ENCODE measurements around the gene C4BPB. TPM values are rescaled to one million over a fixed set of nuclear protein-coding genes. Genes with fewer than 3 reads are reported as not detected.

The C4BPB gene
- total RNA-seq, 1 donor from 2014 or later = 1.1 TPM

GRCh38 chr1:207058878-207059867, 29.5 kb upstream of the C4BPB start:
- intact Hi-C loops (cut with micrococcal nuclease) = loop anchor here (10.0 kb wide), 3 partner anchors 134 to 766 kb away; partner anchors contain the start of gene FCMR

DNA sequence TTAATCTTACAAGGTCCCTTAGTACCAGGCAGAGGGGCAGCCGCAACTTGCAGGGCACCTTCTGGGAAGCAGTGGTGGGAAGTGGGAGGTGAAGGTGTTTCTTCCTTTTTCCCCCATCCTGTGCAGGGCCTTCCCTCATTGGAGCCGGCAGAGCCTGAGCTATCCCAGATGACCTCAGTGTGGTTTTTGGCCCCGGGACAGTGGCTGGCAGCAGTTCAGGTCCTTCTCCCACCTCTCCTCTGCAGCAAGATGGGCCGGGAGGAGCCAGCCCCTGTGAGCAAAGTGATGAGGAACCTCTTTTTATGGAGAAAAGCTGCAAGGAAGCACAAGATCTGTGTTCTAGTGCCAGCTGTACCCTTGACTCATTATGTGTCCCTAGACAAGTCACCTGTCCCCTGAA, 28.8 kb upstream of the C4BPB start:
- intact Hi-C loops (cut with micrococcal nuclease) = loop anchor here (10.0 kb wide), 3 partner anchors 135 to 765 kb away; partner anchors contain the start of gene FCMR

- intact Hi-C loops (cut with micrococcal nuclease) = no loop called here
Observed at GRCh38 chr1:207060596-207060995, 28.1 kb upstream of the C4BPB start.

DNA sequence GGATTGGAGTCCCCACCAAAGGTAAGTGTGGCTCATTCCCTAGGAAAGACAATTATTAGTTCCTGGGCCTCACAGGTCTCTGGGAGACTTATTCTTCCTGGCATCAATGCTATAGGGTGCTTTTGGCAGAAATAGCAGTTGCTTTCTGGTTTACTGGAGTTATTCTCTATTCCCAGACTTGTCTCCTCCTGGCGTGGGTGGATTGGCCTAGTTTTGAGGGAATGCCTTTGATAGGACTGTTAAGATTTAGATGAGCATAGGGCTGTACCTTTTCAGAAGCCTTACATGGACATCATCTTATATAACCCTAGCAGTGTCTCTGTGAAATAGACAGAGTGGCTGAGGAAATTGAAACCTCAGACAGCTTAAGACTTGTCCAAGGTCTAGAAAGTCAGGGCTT, 26.6 kb upstream of the C4BPB start:
- intact Hi-C loops (cut with micrococcal nuclease) = no loop called here

DNA sequence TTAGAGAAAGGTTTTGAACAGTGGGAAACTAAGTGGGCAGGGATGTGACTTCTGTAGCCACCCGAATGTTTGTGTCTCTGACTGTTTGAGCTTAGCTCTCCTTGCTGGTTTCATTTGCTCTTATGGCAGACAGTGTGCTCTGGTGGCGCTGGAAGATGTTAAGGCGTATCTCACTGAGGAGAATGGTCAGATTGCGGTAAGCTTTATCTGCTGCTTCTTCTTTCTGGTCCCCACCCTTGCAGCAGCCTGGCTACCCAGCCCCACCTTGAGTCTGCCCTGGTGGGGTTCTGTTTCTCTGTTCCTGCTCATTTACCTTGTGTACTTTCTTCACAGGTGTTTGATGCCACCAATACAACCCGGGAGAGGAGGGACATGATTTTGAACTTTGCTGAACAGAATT, 25.6 kb upstream of the C4BPB start:
- intact Hi-C loops (cut with micrococcal nuclease) = no loop called here

DNA sequence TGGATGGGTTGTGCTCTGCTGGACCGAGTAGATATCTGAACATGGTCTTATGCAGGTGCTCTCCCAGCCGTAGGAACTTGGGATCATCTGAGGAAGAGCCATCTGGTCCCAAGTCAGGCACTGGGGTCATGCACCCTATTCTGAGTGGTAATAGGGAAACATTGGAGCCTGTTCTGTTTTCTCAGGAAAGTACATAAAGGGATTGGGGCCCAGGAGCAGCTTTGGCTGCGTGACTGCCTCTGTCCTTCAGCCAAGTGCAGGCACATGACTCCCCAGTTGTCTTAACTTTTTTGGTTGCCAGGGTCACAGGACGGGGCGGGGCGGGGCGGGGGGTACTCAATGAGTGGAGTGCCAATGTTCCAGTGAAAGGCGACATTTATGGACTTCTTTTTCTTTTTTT, 24.1 kb upstream of the C4BPB start:
- intact Hi-C loops (cut with micrococcal nuclease) = no loop called here

- intact Hi-C loops (cut with micrococcal nuclease) = no loop called here
Observed at GRCh38 chr1:207067185-207067584, 21.5 kb upstream of the C4BPB start.

DNA sequence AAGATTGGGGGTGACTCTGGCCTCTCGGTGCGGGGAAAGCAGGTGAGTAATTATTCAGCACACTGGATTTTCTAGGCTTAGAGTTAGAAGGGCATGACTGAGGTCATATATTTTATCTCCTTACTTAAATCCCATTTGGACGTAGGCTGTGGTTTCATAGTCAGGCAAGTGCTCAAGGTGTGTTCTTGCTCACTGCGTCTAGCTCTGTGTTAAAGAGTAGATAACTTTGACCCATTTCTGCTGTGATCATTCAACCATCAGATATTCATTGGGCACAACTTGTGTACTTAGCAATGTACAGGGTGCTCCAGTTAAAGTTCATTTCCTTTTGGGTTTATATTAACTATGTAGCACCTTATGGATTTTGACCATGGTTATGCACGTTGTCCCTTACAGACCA, 21.0 kb upstream of the C4BPB start:
- intact Hi-C loops (cut with micrococcal nuclease) = no loop called here

DNA sequence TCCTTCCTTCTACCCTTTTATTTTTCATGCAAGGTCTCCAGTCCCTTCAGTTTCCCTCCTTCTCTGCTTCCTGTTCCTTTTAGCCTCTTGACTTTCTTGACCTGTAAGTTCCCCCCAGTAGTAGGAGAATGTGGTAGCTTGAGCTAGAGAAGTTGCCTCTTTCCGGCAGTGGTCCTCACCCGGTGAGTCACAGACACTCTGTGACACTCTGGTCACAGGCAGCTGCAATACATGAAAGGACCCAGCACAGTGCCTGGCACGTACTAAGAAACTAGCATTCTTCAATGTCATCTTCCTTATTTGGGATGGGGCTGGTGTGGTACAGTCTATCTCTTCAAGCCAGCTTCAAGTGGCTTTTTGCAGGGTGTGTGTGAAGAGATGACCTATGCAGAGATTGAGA, 19.6 kb upstream of the C4BPB start:
- intact Hi-C loops (cut with micrococcal nuclease) = no loop called here

DNA sequence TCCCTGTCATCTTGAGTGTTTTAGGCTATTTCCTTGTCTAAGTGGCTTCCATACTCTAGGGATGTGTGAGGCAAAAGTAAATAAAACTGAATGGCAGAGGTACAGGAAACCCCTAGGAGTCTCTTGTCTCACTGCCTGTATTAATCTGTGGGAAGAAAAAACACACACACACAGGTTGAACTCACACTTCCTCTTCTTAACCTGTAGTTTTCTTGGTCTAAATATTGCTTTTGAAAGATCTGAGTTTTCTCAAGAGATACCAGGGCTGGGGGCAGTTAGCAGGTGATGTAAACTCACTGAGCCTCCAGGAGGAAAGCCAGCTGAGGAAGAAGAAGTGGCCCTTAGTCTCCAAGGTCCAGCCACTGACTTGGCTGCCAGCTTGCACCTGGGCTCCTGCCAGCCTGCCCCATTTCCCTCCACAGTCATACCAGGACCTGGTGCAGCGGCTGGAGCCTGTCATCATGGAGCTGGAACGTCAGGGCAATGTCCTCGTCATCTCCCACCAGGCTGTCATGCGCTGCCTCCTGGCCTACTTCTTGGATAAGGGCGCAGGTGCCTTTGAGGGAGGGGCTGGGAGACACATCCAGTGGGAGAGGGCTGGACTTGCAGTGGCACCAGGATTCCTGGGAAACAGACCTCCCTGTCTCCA, 18.7 kb upstream of the C4BPB start:
- intact Hi-C loops (cut with micrococcal nuclease) = loop anchor here (10.0 kb wide), 1 partner anchor 135 kb away; no protein-coding TSS in a partner anchor

DNA sequence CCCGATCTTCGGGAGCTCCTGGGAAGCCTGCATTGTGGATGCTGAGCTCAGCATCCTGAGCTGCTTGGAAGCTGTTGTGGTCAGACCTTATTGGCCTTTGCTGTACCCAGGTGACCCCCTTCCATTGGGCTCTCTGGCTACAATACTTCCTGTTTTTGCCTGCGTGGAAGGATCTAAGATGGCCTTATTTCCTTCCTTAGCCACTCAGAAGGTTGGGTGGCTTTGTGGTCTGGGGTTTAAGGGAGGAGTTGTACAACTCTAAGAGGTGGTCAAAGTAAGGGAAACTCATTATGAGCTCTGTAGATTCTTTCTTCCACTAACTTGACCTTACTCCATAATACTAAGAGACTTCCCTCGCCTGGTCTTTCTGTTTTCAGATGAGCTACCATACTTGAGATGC, 17.8 kb upstream of the C4BPB start:
- intact Hi-C loops (cut with micrococcal nuclease) = loop anchor here (10.0 kb wide), 1 partner anchor 136 kb away; no protein-coding TSS in a partner anchor

- intact Hi-C loops (cut with micrococcal nuclease) = loop anchor here (10.0 kb wide), 1 partner anchor 137 kb away; no protein-coding TSS in a partner anchor
Observed at GRCh38 chr1:207071426-207071825, 17.2 kb upstream of the C4BPB start.

GRCh38 chr1:207072233-207072632, 16.4 kb upstream of the C4BPB start:
- intact Hi-C loops (cut with micrococcal nuclease) = loop anchor here (10.0 kb wide), 1 partner anchor 137 kb away; no protein-coding TSS in a partner anchor

GRCh38 chr1:207073906-207074820, 14.5 kb upstream of the C4BPB start:
- intact Hi-C loops (cut with micrococcal nuclease) = loop anchor here (10.0 kb wide), 1 partner anchor 139 kb away; no protein-coding TSS in a partner anchor

DNA sequence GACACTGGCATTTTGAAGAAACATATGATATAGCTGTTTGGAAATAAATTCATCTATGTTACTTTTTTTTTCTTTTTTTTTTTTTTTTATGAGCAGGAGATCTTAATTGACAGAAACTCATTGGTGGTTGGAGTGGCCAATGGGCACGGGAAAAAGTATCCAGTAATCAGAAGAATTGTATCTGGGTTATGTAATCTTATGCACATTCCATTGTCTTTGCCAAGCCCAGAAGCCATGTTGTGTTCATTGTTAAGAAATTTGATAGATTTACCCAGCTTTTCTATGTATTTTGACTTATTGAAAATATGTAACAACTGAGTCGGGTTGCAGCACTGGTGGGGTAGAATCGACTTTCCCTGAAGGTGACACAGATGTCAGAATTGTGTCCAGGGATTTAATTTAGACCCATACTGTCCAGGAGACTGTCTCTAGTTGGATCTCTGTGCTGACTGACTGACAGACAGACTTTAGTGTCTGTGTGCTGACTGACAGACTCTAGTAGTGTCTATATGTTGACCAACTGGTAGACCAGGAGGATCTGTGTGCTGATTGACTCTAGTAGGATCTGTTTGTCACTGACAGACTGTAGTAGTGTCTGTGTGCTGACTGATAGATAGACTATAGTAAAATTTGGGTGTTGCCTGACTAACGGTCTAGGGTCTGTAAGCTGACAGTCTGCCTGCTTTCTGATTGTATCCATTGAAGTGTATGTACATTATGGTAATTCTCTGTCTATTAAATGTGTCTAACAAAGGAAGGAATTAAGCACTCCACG, 12.3 kb upstream of the C4BPB start:
- intact Hi-C loops (cut with micrococcal nuclease) = loop anchor here (10.0 kb wide), 1 partner anchor 142 kb away; no protein-coding TSS in a partner anchor

DNA sequence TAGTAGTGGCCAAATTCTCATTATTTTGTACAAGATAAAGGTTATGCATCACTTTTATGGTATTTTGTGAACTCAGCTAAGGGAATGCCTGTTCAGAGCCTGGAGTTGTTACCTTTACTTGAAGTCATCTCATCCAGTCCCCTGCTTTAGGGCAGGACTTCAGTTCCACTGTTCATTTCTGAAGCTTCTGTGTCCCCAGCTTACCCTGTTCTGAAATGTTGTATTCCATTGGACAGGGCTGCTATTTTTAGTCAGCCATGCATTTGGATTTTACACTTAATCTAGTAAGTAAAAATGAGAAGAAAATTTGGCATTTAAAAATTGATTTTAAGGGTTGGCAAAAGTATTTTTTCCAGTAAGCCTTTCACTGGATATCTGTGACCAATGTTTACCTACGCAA, 11.6 kb upstream of the C4BPB start:
- intact Hi-C loops (cut with micrococcal nuclease) = loop anchor here (1.0 to 10.0 kb wide), 2 partner anchors 27 to 142 kb away; no protein-coding TSS in a partner anchor

DNA sequence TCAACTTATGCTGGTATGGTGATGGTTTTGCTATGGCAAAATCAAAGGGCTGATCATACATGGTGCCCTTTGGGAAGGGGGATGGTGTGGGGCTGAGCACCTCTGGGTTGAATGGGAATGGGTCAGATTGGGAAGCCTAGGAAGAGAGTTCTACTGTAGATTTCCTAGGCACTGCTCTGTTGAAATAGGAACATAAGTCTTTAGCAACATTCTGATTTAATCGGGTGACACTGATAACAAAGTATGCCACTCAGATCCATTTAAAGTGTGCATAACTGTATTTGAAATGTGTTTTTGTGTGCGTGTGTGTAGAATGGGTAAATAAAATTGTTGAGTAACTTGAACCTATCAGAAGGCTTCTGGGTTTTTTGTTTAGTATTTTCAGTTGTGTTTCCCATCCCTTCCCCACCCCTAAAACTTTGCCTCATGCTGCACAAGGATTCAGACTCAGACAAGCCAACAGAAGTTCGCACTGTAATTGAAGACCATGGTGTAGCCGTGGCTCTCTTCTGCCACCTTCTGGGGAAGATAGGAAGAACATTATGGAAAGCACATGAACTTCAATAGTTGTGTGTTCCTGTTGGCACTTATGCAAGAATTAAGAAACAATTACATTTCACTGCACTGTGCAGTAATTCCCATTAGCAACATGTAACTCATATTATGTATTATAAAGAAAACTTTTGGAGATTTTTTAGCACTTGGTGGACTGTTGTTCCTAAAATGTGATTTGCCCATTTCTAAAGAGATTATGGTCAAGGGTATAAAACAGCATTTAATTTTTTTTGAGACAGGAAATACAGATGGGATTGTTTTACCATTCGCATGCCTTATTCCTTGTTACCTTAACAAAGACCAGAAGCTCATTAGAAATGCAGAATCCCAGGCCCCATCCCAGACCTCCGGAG, 10.9 kb upstream of the C4BPB start:
- intact Hi-C loops (cut with micrococcal nuclease) = loop anchor here (1.0 to 10.0 kb wide), 3 partner anchors 27 to 143 kb away; no protein-coding TSS in a partner anchor

GRCh38 chr1:207078578-207079132, 10.0 kb upstream of the C4BPB start:
- intact Hi-C loops (cut with micrococcal nuclease) = loop anchor here (1.0 to 10.0 kb wide), 2 partner anchors 73 to 144 kb away; no protein-coding TSS in a partner anchor

Measured in T-helper 2 cell treated with Interferon-gamma antibody and Interleukin-4, amounts not matched to agents 100 ng/mL and 5 ng/mL, for 36 hours (primary cell).